ENCODE data around the gene MAP2.

Gene MAP2

GRCh38 chr2:209547726-209548125 lies 123.9 kb downstream of the MAP2 start:
- no peaks in the 10 kb centered on the region for H3K9me3 ChIP-seq (ENCODE audit: control insufficient read depth, low read length)
- peaks cover 3% of the 10 kb centered on the region for H3K4me1 ChIP-seq (ENCODE audit: control insufficient read depth, insufficient read depth, low read length)
- peak; percentile 62 for DNase-seq (ENCODE audit: low read depth)
- no peak overlapping the region for H3K4me3 ChIP-seq (ENCODE audit: low read length)
- no peaks in the 10 kb centered on the region for H3K27me3 ChIP-seq (replicated peaks; ENCODE audit: control insufficient read depth, insufficient read depth, low read length)
- no peak overlapping the region for H3K9ac ChIP-seq (ENCODE audit: low read length)
- no peaks in the 10 kb centered on the region for H3K36me3 ChIP-seq (ENCODE audit: control insufficient read depth, insufficient read depth, low read length, severe bottlenecking)

- Histone ChIP-seq H3K4me3 (ENCODE audit: low read length) (no peak overlapping the region), H3K9me3 (ENCODE audit: control insufficient read depth, low read length) (no peaks in the 10 kb centered on the region), H3K4me1 (ENCODE audit: control insufficient read depth, insufficient read depth, low read length) (no peaks in the 10 kb centered on the region), H3K36me3 (ENCODE audit: control insufficient read depth, insufficient read depth, low read length, severe bottlenecking) (no peaks in the 10 kb centered on the region), H3K27me3 (replicated peaks; ENCODE audit: control insufficient read depth, insufficient read depth, low read length) (no peaks in the 10 kb centered on the region), H3K9ac (ENCODE audit: low read length) (no peak overlapping the region)
- no peak for DNase-seq (ENCODE audit: low read depth)
These were observed 125.7 kb downstream of the MAP2 start for GRCh38 chr2:209549589-209549988.

- H3K9ac ChIP-seq (ENCODE audit: low read length) = no peak overlapping the region
- H3K4me3 ChIP-seq (ENCODE audit: low read length) = no peak overlapping the region
- H3K36me3 ChIP-seq (ENCODE audit: control insufficient read depth, insufficient read depth, low read length, severe bottlenecking) = no peaks in the 10 kb centered on the region
- H3K27me3 ChIP-seq (replicated peaks; ENCODE audit: control insufficient read depth, insufficient read depth, low read length) = no peaks in the 10 kb centered on the region
- no peaks in the 10 kb centered on the region for H3K9me3 ChIP-seq (ENCODE audit: control insufficient read depth, low read length)
- H3K4me1 ChIP-seq (ENCODE audit: control insufficient read depth, insufficient read depth, low read length) = no peaks in the 10 kb centered on the region
- no peak for DNase-seq (ENCODE audit: low read depth)
These were observed 130.1 kb downstream of the MAP2 start for GRCh38 chr2:209553913-209554312.

- Histone ChIP-seq H3K4me1 (ENCODE audit: control insufficient read depth, insufficient read depth, low read length) (no peaks in the 10 kb centered on the region), H3K9ac (ENCODE audit: low read length) (no peak overlapping the region), H3K36me3 (ENCODE audit: control insufficient read depth, insufficient read depth, low read length, severe bottlenecking) (no peaks in the 10 kb centered on the region), H3K4me3 (ENCODE audit: low read length) (no peak overlapping the region), H3K27me3 (replicated peaks; ENCODE audit: control insufficient read depth, insufficient read depth, low read length) (no peaks in the 10 kb centered on the region), H3K9me3 (ENCODE audit: control insufficient read depth, low read length) (no peaks in the 10 kb centered on the region)
- DNase-seq (ENCODE audit: low read depth) = peak; percentile 76
These were observed 132.6 kb downstream of the MAP2 start for GRCh38 chr2:209556354-209556961.

GRCh38 chr2:209560911-209561310 lies 137.1 kb downstream of the MAP2 start:
- no peaks in the 10 kb centered on the region for H3K27me3 ChIP-seq (replicated peaks; ENCODE audit: control insufficient read depth, insufficient read depth, low read length)

GRCh38 chr2:209563453-209563852 lies 139.6 kb downstream of the MAP2 start:
- Histone ChIP-seq H3K9ac (ENCODE audit: low read length) (no peak overlapping the region), H3K4me3 (ENCODE audit: low read length) (no peak overlapping the region), H3K4me1 (ENCODE audit: control insufficient read depth, insufficient read depth, low read length) (no peaks in the 10 kb centered on the region), H3K9me3 (ENCODE audit: control insufficient read depth, low read length) (no peaks in the 10 kb centered on the region), H3K27me3 (replicated peaks; ENCODE audit: control insufficient read depth, insufficient read depth, low read length) (no peaks in the 10 kb centered on the region), H3K36me3 (ENCODE audit: control insufficient read depth, insufficient read depth, low read length, severe bottlenecking) (no peaks in the 10 kb centered on the region)
- no peak for DNase-seq (ENCODE audit: low read depth)

More at GRCh38 chr2:209560911-209561310, 137.1 kb downstream of the MAP2 start:
- Histone ChIP-seq H3K9ac (ENCODE audit: low read length) (no peak overlapping the region), H3K4me3 (ENCODE audit: low read length) (no peak overlapping the region), H3K4me1 (ENCODE audit: control insufficient read depth, insufficient read depth, low read length) (no peaks in the 10 kb centered on the region), H3K9me3 (ENCODE audit: control insufficient read depth, low read length) (no peaks in the 10 kb centered on the region), H3K36me3 (ENCODE audit: control insufficient read depth, insufficient read depth, low read length, severe bottlenecking) (no peaks in the 10 kb centered on the region)
- DNase-seq (ENCODE audit: low read depth) = no peak

GRCh38 chr2:209564816-209565215 lies 141.0 kb downstream of the MAP2 start:
- H3K36me3 ChIP-seq (ENCODE audit: control insufficient read depth, insufficient read depth, low read length, severe bottlenecking) = no peaks in the 10 kb centered on the region
- H3K9me3 ChIP-seq (ENCODE audit: control insufficient read depth, low read length) = no peaks in the 10 kb centered on the region
- no peaks in the 10 kb centered on the region for H3K27me3 ChIP-seq (replicated peaks; ENCODE audit: control insufficient read depth, insufficient read depth, low read length)
- DNase-seq (ENCODE audit: low read depth) = no peak
- H3K4me1 ChIP-seq (ENCODE audit: control insufficient read depth, insufficient read depth, low read length) = no peaks in the 10 kb centered on the region
- H3K9ac ChIP-seq (ENCODE audit: low read length) = no peak overlapping the region
- no peak overlapping the region for H3K4me3 ChIP-seq (ENCODE audit: low read length)

GRCh38 chr2:209565896-209566582 lies 142.2 kb downstream of the MAP2 start:
- H3K36me3 ChIP-seq (ENCODE audit: control insufficient read depth, insufficient read depth, low read length, severe bottlenecking) = no peaks in the 10 kb centered on the region
- H3K9me3 ChIP-seq (ENCODE audit: control insufficient read depth, low read length) = no peaks in the 10 kb centered on the region
- no peaks in the 10 kb centered on the region for H3K4me1 ChIP-seq (ENCODE audit: control insufficient read depth, insufficient read depth, low read length)
- H3K27me3 ChIP-seq (replicated peaks; ENCODE audit: control insufficient read depth, insufficient read depth, low read length) = no peaks in the 10 kb centered on the region
- no peak for DNase-seq (ENCODE audit: low read depth)
- no peak overlapping the region for H3K4me3 ChIP-seq (ENCODE audit: low read length)
- no peak overlapping the region for H3K9ac ChIP-seq (ENCODE audit: low read length)

GRCh38 chr2:209570194-209570593 lies 146.3 kb downstream of the MAP2 start:
- Histone ChIP-seq H3K9ac (ENCODE audit: low read length) (no peak overlapping the region), H3K9me3 (ENCODE audit: control insufficient read depth, low read length) (no peaks in the 10 kb centered on the region), H3K4me1 (ENCODE audit: control insufficient read depth, insufficient read depth, low read length) (no peaks in the 10 kb centered on the region), H3K36me3 (ENCODE audit: control insufficient read depth, insufficient read depth, low read length, severe bottlenecking) (no peaks in the 10 kb centered on the region), H3K27me3 (replicated peaks; ENCODE audit: control insufficient read depth, insufficient read depth, low read length) (no peaks in the 10 kb centered on the region), H3K4me3 (ENCODE audit: low read length) (no peak overlapping the region)
- DNase-seq (ENCODE audit: low read depth) = no peak

- H3K4me3 ChIP-seq (ENCODE audit: low read length) = no peak overlapping the region
- H3K9me3 ChIP-seq (ENCODE audit: control insufficient read depth, low read length) = no peaks in the 10 kb centered on the region
- no peaks in the 10 kb centered on the region for H3K36me3 ChIP-seq (ENCODE audit: control insufficient read depth, insufficient read depth, low read length, severe bottlenecking)
- no peaks in the 10 kb centered on the region for H3K27me3 ChIP-seq (replicated peaks; ENCODE audit: control insufficient read depth, insufficient read depth, low read length)
- no peak for DNase-seq (ENCODE audit: low read depth)
- H3K4me1 ChIP-seq (ENCODE audit: control insufficient read depth, insufficient read depth, low read length) = peaks cover 5% of the 10 kb centered on the region
- no peak overlapping the region for H3K9ac ChIP-seq (ENCODE audit: low read length)
These were observed 150.7 kb downstream of the MAP2 start for GRCh38 chr2:209574515-209574914.

GRCh38 chr2:209577376-209578357 lies 153.8 kb downstream of the MAP2 start:
- DNase-seq (ENCODE audit: low read depth) = peak; percentile 76
- H3K9ac ChIP-seq (ENCODE audit: low read length) = no peak overlapping the region
- no peak overlapping the region for H3K4me3 ChIP-seq (ENCODE audit: low read length)
- H3K9me3 ChIP-seq (ENCODE audit: control insufficient read depth, low read length) = no peaks in the 10 kb centered on the region
- no peaks in the 10 kb centered on the region for H3K36me3 ChIP-seq (ENCODE audit: control insufficient read depth, insufficient read depth, low read length, severe bottlenecking)
- H3K27me3 ChIP-seq (replicated peaks; ENCODE audit: control insufficient read depth, insufficient read depth, low read length) = no peaks in the 10 kb centered on the region
- H3K4me1 ChIP-seq (ENCODE audit: control insufficient read depth, insufficient read depth, low read length) = peaks cover 7% of the 10 kb centered on the region
